ENCODE results near the gene RAC2. TPM values are rescaled to one million over a fixed set of nuclear protein-coding genes. Genes with fewer than 3 reads are reported as not detected.
"Not testable (repeated sequence)": the region's sequence is repeated elsewhere in the genome, so short reads cannot be mapped to it uniquely, and the experiment has no call there.

RAC2 gene
- polyA plus RNA-seq, 6 donors from 2014 or later = 671 to 842 (median 780) TPM

- Mint-ChIP-seq H3K4me3 (peak overlapping the region in 7 of 8 donors; percentile 18 to 88 (median 61)), H3K27me3 (no peaks in the 10 kb centered on the region), H3K4me1 (peaks cover 83 to 98% (median 96%) of the 10 kb centered on the region in 3 donors), H3K36me3 (peaks cover 5 to 27% of the 10 kb centered on the region in 2 donors), H3K9me3 (no peaks in the 10 kb centered on the region), H3K27ac (peak overlapping the region; percentile 60 to 97 (median 94))
- DNase-seq (no peak), ATAC-seq (ENCODE audit: low read depth in 2 of 2) (no peak)
Measured at GRCh38 chr22:37234736-37235711, 9.0 kb downstream of the RAC2 start.

GRCh38 chr22:37233751-37234631 lies 10.1 kb downstream of the RAC2 start:
- Mint-ChIP-seq H3K27me3 (no peaks in the 10 kb centered on the region), H3K4me1 (peaks cover 86 to 98% (median 98%) of the 10 kb centered on the region in 3 donors), H3K4me3 (peak overlapping the region in 7 of 8 donors; percentile 18 to 88 (median 49)), H3K27ac (peak overlapping the region in 5 of 6 donors; percentile 57 to 96 (median 93)), H3K36me3 (peaks cover 5 to 27% of the 10 kb centered on the region in 2 donors), H3K9me3 (no peaks in the 10 kb centered on the region)
- no peak for ATAC-seq (ENCODE audit: low read depth in 2 of 2)
- no peak for DNase-seq

GRCh38 chr22:37233371-37233750 lies 10.7 kb downstream of the RAC2 start:
- H3K27me3 Mint-ChIP-seq; DNase-seq; ATAC-seq (ENCODE audit: low read depth in 2 of 2); H3K9me3 Mint-ChIP-seq: not testable (repeated sequence)
- Mint-ChIP-seq H3K4me3 (peak overlapping the region in 5 of 8 donors; percentile 21 to 62 (median 25)), H3K36me3 (peaks cover 5 to 30% of the 10 kb centered on the region in 2 donors), H3K4me1 (peaks cover 90 to 98% (median 98%) of the 10 kb centered on the region in 3 donors), H3K27ac (peak overlapping the region in 5 of 6 donors; percentile 6 to 97 (median 93))

GRCh38 chr22:37232140-37232998 lies 11.7 kb downstream of the RAC2 start:
- no peaks in the 10 kb centered on the region for H3K27me3 Mint-ChIP-seq
- peaks cover 5 to 25% of the 10 kb centered on the region in 2 donors for H3K36me3 Mint-ChIP-seq
- H3K9me3 Mint-ChIP-seq = no peaks in the 10 kb centered on the region
- peaks cover 88 to 94% (median 93%) of the 10 kb centered on the region in 3 donors for H3K4me1 Mint-ChIP-seq
- peak overlapping the region in 4 of 8 donors; percentile 15 to 91 (median 57) for H3K4me3 Mint-ChIP-seq
- ATAC-seq (ENCODE audit: low read depth in 2 of 2) (no peak), DNase-seq (no peak)
- H3K27ac Mint-ChIP-seq = peak overlapping the region in 4 of 6 donors; percentile 20 to 97 (median 90)

DNA sequence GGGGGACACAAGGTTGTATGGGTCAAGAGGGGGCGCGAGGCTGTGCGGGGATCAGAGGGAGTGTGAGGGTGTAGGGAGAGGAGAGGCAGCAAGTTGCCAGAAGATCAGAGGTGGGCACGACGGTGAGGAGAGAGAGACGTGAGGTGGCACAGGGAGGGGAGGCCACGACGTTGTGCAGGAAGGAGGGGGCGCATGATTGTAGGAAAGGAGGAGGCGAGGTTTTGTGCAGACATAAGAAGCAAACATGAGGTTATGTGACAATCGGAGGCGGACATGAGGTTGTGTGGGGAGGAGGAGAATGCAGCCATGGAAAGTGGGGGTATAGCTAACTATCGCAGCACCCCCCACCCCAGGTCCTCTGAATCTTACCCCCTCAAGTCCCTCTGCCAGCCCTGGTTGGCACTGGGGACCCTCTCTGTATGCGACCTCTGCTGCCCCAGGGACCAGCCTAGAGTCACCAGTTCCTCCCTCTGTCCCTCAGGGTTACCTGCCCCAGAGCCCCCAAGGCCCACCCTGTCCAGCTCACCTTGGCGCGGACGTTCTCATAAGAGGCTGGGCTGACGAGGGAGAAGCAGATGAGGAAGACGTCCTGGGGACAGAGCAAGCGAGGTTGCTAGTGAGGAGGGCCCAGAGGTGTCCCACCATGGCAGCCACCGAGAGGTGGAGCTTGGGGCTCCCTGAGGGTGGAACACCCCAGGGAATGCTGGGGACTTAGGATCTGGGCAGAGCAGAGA lies 12.5 kb downstream of the RAC2 start:
- Mint-ChIP-seq H3K4me1 (peaks cover 81 to 88% (median 87%) of the 10 kb centered on the region in 3 donors), H3K9me3 (no peaks in the 10 kb centered on the region), H3K27me3 (no peaks in the 10 kb centered on the region), H3K4me3 (peak overlapping the region; percentile 41 to 91 (median 73)), H3K27ac (peak overlapping the region in 5 of 6 donors; percentile 15 to 99 (median 97)), H3K36me3 (peaks cover 5 to 26% of the 10 kb centered on the region in 2 donors)
- ATAC-seq (ENCODE audit: low read depth in 2 of 2) = no peak
- DNase-seq = no peak

DNA sequence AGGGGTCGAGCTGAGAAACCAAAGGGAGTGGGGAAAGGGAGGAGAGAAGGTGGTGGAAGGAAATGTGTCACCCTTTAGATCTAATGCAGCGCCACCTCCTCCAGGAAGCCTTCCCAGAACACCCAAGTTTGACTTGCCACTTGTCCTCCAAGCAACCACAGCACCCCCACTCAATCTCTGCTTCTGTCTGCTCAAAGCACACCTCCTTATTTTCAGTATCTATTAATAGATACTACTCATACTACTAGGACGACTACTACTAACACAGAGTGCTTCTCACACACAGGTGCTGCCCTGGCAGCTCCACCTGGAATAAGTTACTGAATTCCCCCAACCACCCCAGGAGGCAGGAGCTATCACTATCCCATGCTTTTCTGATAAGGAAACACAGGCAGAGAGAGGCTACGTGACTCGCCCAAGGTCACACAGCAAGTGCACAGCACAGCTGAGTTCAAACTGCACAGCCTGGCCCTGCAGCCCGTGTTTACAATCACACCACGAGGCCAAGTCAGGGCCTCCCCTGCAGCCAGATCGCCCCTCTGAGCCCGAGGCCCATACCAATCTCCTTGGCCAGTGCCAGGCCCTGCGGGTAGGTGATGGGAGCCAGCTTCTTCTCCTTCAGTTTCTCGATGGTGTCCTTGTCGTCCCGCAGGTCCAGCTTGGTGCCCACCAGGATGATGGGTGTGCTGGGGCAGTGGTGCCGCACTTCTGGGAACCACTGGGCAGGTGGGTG lies 13.2 kb downstream of the RAC2 start:
- Mint-ChIP-seq H3K4me3 (peak overlapping the region; percentile 70 to 92 (median 84)), H3K36me3 (peaks cover 5 to 33% of the 10 kb centered on the region in 2 donors), H3K27me3 (no peaks in the 10 kb centered on the region), H3K9me3 (no peaks in the 10 kb centered on the region), H3K4me1 (peaks cover 83 to 88% (median 87%) of the 10 kb centered on the region in 3 donors), H3K27ac (peak overlapping the region; percentile 10 to 99 (median 96))
- DNase-seq = peak; percentile 24
- peak; percentile 41 to 42 for ATAC-seq (ENCODE audit: low read depth in 2 of 2)

DNA sequence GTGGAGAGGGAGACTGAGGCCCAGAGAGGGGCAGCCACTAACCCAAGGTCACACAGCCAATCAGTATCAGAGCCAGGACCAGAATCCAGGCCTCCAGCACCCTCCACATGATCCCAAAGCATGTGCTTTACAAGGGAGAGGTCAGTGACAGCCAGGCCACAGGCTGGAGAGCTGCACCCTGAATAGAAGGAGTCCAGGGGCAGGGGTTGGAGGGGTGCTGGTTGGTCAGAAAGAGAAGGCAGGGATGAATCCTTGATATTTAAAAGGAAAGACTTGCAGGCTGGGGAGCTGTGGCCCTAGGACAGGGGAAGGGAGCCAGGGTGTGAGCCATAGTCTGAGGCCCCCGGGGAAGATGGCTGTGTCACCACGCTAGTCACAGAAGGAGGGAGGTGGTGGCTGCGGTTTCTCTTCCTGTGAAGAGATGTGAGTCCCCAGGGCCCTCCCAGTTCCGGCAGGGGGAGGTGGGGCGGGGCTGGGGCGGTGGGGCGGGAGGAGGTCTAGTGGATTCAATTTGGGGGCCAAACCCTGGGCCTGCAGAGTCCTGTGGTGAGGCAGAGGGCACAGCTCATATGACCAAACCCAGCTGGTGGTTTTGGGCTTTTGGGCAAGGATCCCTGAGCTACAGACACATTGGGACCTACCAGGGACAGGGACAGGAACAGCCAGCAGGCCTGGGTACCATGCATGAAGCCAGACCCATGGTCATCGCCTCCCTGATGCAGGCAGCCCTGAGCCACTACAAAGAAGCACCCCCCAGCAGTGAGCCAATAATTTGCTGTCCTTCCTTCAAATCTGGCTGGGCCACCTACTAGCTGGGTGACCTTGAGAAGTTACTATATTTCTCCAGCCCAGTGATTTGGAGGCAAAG lies 14.0 kb downstream of the RAC2 start:
- Mint-ChIP-seq H3K27ac (peak overlapping the region; percentile 95 to 99 (median 97)), H3K4me3 (peak overlapping the region; percentile 70 to 92 (median 84)), H3K36me3 (peaks cover 5 to 41% of the 10 kb centered on the region in 2 donors), H3K9me3 (no peaks in the 10 kb centered on the region), H3K27me3 (no peaks in the 10 kb centered on the region), H3K4me1 (peaks cover 83 to 88% (median 87%) of the 10 kb centered on the region in 3 donors)
- ATAC-seq (ENCODE audit: low read depth in 2 of 2) = peak; percentile 89 to 90
- peak; percentile 76 for DNase-seq

- H3K4me1 Mint-ChIP-seq = peaks cover 84 to 88% (median 87%) of the 10 kb centered on the region in 3 donors
- peak overlapping the region; percentile 47 to 92 (median 84) for H3K4me3 Mint-ChIP-seq
- ATAC-seq (ENCODE audit: low read depth in 2 of 2) (no peak), DNase-seq (no peak)
- H3K27ac Mint-ChIP-seq = peak overlapping the region; percentile 95 to 99 (median 96)
- no peaks in the 10 kb centered on the region for H3K27me3 Mint-ChIP-seq
- peaks cover 12 to 38% of the 10 kb centered on the region in 2 donors for H3K36me3 Mint-ChIP-seq
- H3K9me3 Mint-ChIP-seq = no peaks in the 10 kb centered on the region
Measured at GRCh38 chr22:37229012-37229804, 14.9 kb downstream of the RAC2 start.

DNA sequence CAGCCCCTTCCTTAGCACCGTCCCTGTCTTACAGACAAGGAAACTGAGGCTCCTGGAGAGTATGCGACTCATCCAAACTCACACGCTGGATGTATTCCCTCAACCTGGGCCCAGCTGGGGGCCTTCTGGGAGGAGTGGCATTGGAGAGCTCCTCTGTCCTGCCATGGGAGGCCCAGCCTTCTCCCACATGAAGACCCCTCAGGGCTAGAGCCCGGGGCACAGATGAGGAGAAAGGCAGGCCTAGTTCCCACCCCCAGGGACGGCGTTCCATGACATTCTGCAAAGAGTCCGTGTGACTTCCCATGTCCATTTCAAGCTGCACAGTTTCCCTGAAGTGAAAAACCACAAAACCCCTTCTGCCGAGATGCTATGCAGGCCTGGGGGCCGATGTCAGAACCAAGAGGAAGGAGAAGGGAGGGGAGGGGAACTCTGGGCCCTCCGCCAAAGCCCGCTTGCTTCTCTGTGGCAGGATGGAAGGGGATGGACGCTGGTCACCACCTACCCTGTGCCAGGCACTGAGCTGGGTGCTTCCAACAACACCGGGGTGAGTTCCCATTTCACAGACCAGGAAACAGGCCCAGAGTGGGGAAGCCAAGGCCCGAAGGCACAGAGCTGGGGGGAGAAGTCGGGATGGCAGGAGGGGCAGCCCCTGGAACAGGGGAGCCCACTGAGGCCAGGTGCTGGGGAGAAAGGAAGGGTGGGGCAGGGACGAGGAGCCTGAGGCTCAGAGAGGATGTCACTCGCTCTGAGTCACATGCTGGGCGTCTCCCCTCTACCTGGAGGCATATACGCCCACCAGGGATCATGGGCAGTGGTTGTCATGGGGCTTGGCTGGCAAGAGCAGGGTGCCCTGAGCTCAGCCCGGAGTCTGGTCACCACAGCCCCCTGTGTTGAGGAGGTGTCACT lies 15.7 kb downstream of the RAC2 start:
- Mint-ChIP-seq H3K36me3 (peaks cover 16 to 43% of the 10 kb centered on the region in 2 donors), H3K27ac (peak overlapping the region; percentile 95 to 99 (median 96))
- no peak for ATAC-seq (ENCODE audit: low read depth in 2 of 2)

More for the DNA sequence above, 15.7 kb downstream of the RAC2 start:
- Mint-ChIP-seq H3K4me3 (peak overlapping the region; percentile 47 to 91 (median 83)), H3K27me3 (no peaks in the 10 kb centered on the region), H3K9me3 (no peaks in the 10 kb centered on the region), H3K4me1 (peaks cover 84 to 88% (median 87%) of the 10 kb centered on the region in 3 donors)
- peak; percentile 23 for DNase-seq
